Transverse colon (tissue), 4 donors: ENCODE data around the gene RAB40C. TPM values are rescaled to one million over a fixed set of nuclear protein-coding genes. Genes with fewer than 3 reads are reported as not detected.

Experiments
- DNase-seq: peaks from one replicate; pipeline ENCODE4 v3.0.0-alpha.2; 2019
- H3K27ac ChIP-seq, 4 donors: fragments of 200-600 bp; sonication (generic); 2 replicates each; pipeline ENCODE4 v1.5.1; 2016 to 2018; ENCODE audit warnings: inconsistent platforms in 4 of 4
- H3K27me3 ChIP-seq: fragments of 200-600 bp; sonication (generic); 2 replicates; pipeline ENCODE4 v1.5.1; 2017; ENCODE audit warnings: inconsistent platforms
- H3K36me3 ChIP-seq, 4 donors: fragments of 200-600 bp; sonication (generic); 2 replicates each; pipeline ENCODE4 v1.5.1; 2017 to 2019; ENCODE audit warnings: inconsistent platforms in 4 of 4
- H3K4me1 ChIP-seq, 4 donors: fragments of 200-600 bp; sonication (generic); 2 replicates each; pipeline ENCODE4 v1.5.1; 2017 to 2020; ENCODE audit warnings: inconsistent platforms in 4 of 4
- H3K4me3 ChIP-seq, 4 donors: fragments of 200-600 bp; sonication (generic); 1 replicate in 1 of 4; 2 replicates in 3 of 4; pipeline versions ENCODE4 v1.5.1 to v1.6.1; 2017 to 2019; ENCODE audit warnings: inconsistent platforms in 4 of 4
- H3K9me3 ChIP-seq, 2 donors: fragments of 200-600 bp; sonication (generic); 2 replicates each; pipeline ENCODE4 v1.5.1; 2017 to 2019; ENCODE audit warnings: inconsistent platforms in 2 of 2
- CTCF ChIP-seq, 5 experiments: fragments of 200-600 bp in 3 of 5; fragments of 450-650 bp in 2 of 5; sonication (generic) in 3 of 5; IDR thresholded peaks; 1 replicate in 2 of 5; 2 replicates in 3 of 5; pipeline ENCODE4 v1.5.1; 2016 to 2017; ENCODE audit warnings: antibody characterized with exemption in 5 of 5, inconsistent platforms in 3 of 5, mild to moderate bottlenecking in 2 of 5, moderate library complexity in 1 of 5
- EP300 ChIP-seq: sonication (generic); formaldehyde crosslinking; IDR thresholded peaks from one replicate; pipeline ENCODE4 v1.6.1; 2017; ENCODE audit warnings: antibody characterized with exemption, low read depth
- POLR2A ChIP-seq: fragments of 450-650 bp; IDR thresholded peaks from one replicate; pipeline ENCODE4 v1.6.1; 2016; ENCODE audit warnings: antibody characterized with exemption, mild to moderate bottlenecking, moderate library complexity
- POLR2AphosphoS5 ChIP-seq, 3 donors: sonication (generic); formaldehyde crosslinking; IDR thresholded peaks; one replicate each; pipeline ENCODE4 v1.6.1; 2016; ENCODE audit warnings: antibody characterized with exemption in 3 of 3
- WGBS, 2 donors: methylation state at CpG; one replicate each; pipeline ENCODE4 v1.1.5; 2018; ENCODE audit warnings: low coverage in 1 of 2; 5-methylcytosine and 5-hydroxymethylcytosine counted together
- in situ Hi-C, 4 donors: fragments of 200-750 bp; cut with MboI; loops; one replicate each; pipeline versions ENCODE4 v1.15.0 to v1.15.1; 2017; ENCODE audit warnings: low sequenced_read_pairs in 3 of 4, low pct_ligation_motif_present in 1 of 4, low pct_unique_long_range_greater_than_20kb in 1 of 4
- intact Hi-C: fragments of 100-400 bp; cut with DNase I; formaldehyde crosslinking; loops from one replicate; pipeline ENCODE4 v1.15.1; 2023; ENCODE audit warnings: low total_unique reads
- total RNA-seq, 4 donors: library from RNA; depleted of rRNA; stranded (reverse); fragments of >200 nt; gene quantifications; one replicate each; pipeline ENCODE4 v1.1.0, GENCODE V29; 2016

Gene RAB40C
- total RNA-seq, 4 donors from 2014 or later: 54.8 to 111 (median 83.5) TPM

- in situ Hi-C loops (no loop called here), intact Hi-C loops (no loop called here)
- no peaks in the 10 kb centered on the region for H3K9me3 ChIP-seq
- no peak overlapping the region for H3K27ac ChIP-seq
- peak; percentile 86 for DNase-seq
- TF ChIP-seq CTCF (IDR thresholded peaks at IDR 0.05) (peak; percentile 50 to 84 (median 67)), EP300 (no peak)
- peaks cover 0 to 6% (median 0%) of the 10 kb centered on the region in 4 donors for H3K4me1 ChIP-seq
- no peaks in the 10 kb centered on the region for H3K27me3 ChIP-seq
- 71% methylated on average over 47 of the region's 60 CpGs; no CpG with 5 or more reads in 1 of the 2 donors for WGBS, 2 donors
- peak overlapping the region in 1 of 4 donors; percentile 10 for H3K4me3 ChIP-seq
- H3K36me3 ChIP-seq: peaks cover 0 to 21% (median 4%) of the 10 kb centered on the region in 4 donors
Measured at GRCh38 chr16:546909-547770, 42.7 kb upstream of the RAB40C start.

DNA sequence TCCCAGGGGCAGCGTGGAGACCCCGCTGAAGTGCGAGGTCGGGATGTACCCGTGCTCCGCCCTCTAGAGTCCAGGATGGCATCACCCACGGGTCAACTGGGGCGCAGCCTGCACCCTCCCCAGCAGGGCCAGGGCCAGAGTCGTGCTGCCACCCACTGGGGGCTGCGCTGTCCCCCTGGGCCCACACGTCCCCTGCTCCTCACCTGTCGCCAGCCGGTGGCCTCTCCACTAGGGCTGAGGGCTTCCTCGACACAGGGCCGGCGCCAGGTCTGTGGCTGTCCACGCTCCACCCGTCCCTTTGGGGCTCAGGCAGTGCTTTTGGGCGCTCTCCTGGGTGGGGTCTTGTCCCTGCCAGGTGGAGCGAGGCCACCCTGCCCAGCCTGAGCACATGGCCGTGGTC, 41.3 kb upstream of the RAB40C start:
- Histone ChIP-seq H3K27ac (no peak overlapping the region), H3K36me3 (peaks cover 0 to 26% (median 8%) of the 10 kb centered on the region in 4 donors), H3K4me3 (no peak overlapping the region), H3K9me3 (no peaks in the 10 kb centered on the region), H3K27me3 (no peaks in the 10 kb centered on the region), H3K4me1 (peaks cover 0 to 6% (median 0%) of the 10 kb centered on the region in 4 donors)
- DNase-seq: no peak
- TF ChIP-seq POLR2A (no peak), CTCF (IDR thresholded peaks at IDR 0.05) (no peak), EP300 (no peak), POLR2AphosphoS5 (IDR thresholded peaks at IDR 0.05) (no peak)
- intact Hi-C loops (no loop called here), in situ Hi-C loops (no loop called here)
- 94% methylated on average over 17 of the region's 21 CpGs; no CpG with 5 or more reads in 1 of the 2 donors for WGBS, 2 donors

- Histone ChIP-seq H3K9me3 (no peaks in the 10 kb centered on the region), H3K36me3 (peaks cover 0 to 26% (median 8%) of the 10 kb centered on the region in 4 donors), H3K27me3 (no peaks in the 10 kb centered on the region), H3K27ac (no peak overlapping the region), H3K4me1 (peaks cover 0 to 9% (median under 1%) of the 10 kb centered on the region in 4 donors), H3K4me3 (no peak overlapping the region)
- 94% methylated on average over 48 of the region's 54 CpGs; no CpG with 5 or more reads in 1 of the 2 donors for WGBS, 2 donors
- intact Hi-C loops (no loop called here), in situ Hi-C loops (no loop called here)
- no peak for DNase-seq
- TF ChIP-seq CTCF (IDR thresholded peaks at IDR 0.05): no peak
- no peak for TF ChIP-seq EP300
- TF ChIP-seq POLR2A: no peak
- TF ChIP-seq POLR2AphosphoS5 (IDR thresholded peaks at IDR 0.05): no peak
Measured at GRCh38 chr16:549544-550263, 40.2 kb upstream of the RAB40C start.

GRCh38 chr16:551210-551609, 38.7 kb upstream of the RAB40C start:
- H3K9me3 ChIP-seq: no peaks in the 10 kb centered on the region
- H3K4me3 ChIP-seq: no peak overlapping the region
- H3K27ac ChIP-seq: no peak overlapping the region
- H3K27me3 ChIP-seq: peaks cover 2% of the 10 kb centered on the region
- no peak for DNase-seq
- H3K4me1 ChIP-seq: peaks cover 0 to 10% (median 1%) of the 10 kb centered on the region in 4 donors
- intact Hi-C loops: no loop called here
- 99% methylated on average over 28 of the region's 28 CpGs; no CpG with 5 or more reads in 1 of the 2 donors for WGBS, 2 donors
- in situ Hi-C loops: no loop called here
- TF ChIP-seq POLR2AphosphoS5 (IDR thresholded peaks at IDR 0.05) (no peak), CTCF (IDR thresholded peaks at IDR 0.05) (no peak), POLR2A (no peak), EP300 (no peak)
- peaks cover 0 to 26% (median 8%) of the 10 kb centered on the region in 4 donors for H3K36me3 ChIP-seq
